Measurements from ENCODE around the gene VAT1.
A peak's percentile ranks its signal among the peaks of the same experiment; 100 is the strongest.
"Not testable (repeated sequence)": the region's sequence is repeated elsewhere in the genome, so short reads cannot be mapped to it uniquely, and the experiment has no call there.

Gene VAT1

GRCh38 chr17:43003542-43004172 lies 18.5 kb downstream of the VAT1 start:
- peak; percentile 37 for DNase-seq

- DNase-seq, result not testable (repeated sequence)
Measured at GRCh38 chr17:43000894-43001293, 21.3 kb downstream of the VAT1 start.

- DNase-seq, result no peak
Measured at GRCh38 chr17:42999003-42999525, 23.1 kb downstream of the VAT1 start.

GRCh38 chr17:42997984-42998938 lies 23.9 kb downstream of the VAT1 start, which contains the start of gene RPL27:
Gene RPL27, plus strand, starts transcription at chr17:42998419. Its CDS starts 332 bp downstream, at chr17:42998751.
- peak; percentile 99 for DNase-seq

- no peak for DNase-seq
Measured at GRCh38 chr17:42997390-42997983, 24.7 kb downstream of the VAT1 start.

- not testable (repeated sequence) for DNase-seq
Measured at GRCh38 chr17:42993913-42994312, 28.3 kb downstream of the VAT1 start.

- no peak for DNase-seq
Measured at GRCh38 chr17:42992872-42993271, 29.3 kb downstream of the VAT1 start.

GRCh38 chr17:42991471-42991870 lies 30.7 kb downstream of the VAT1 start:
- DNase-seq, result no peak

- no peak for DNase-seq
Measured at GRCh38 chr17:42989726-42990652, 32.2 kb downstream of the VAT1 start.

GRCh38 chr17:42989141-42989540 lies 33.0 kb downstream of the VAT1 start:
- DNase-seq, result no peak

GRCh38 chr17:42985225-42985624 lies 37.0 kb downstream of the VAT1 start:
- no peak for DNase-seq

- no peak for DNase-seq
Measured at GRCh38 chr17:42982266-42982665, 39.9 kb downstream of the VAT1 start.

- no peak for DNase-seq
Measured at GRCh38 chr17:42980766-42981397, 41.3 kb downstream of the VAT1 start.

GRCh38 chr17:42980274-42980765 lies 41.9 kb downstream of the VAT1 start, which contains the start of gene RUNDC1:
Gene RUNDC1, plus strand, starts transcription at chr17:42980565. Its CDS starts 12 bp downstream, at chr17:42980577.
- DNase-seq, result peak; percentile 38

- peak; percentile 80 for DNase-seq
Measured at GRCh38 chr17:42979511-42980273, 42.5 kb downstream of the VAT1 start, which contains the start of gene PTGES3L. Gene PTGES3L, minus strand, starts transcription at chr17:42980080. Its CDS starts 27 bp downstream, at chr17:42980053.

- DNase-seq, result not testable (repeated sequence)
Measured at GRCh38 chr17:42975701-42976100, 46.5 kb downstream of the VAT1 start.

GRCh38 chr17:42975265-42975664 lies 46.9 kb downstream of the VAT1 start:
- no peak for DNase-seq

GRCh38 chr17:42973323-42973722 lies 48.9 kb downstream of the VAT1 start:
- DNase-seq, result not testable (repeated sequence)

GRCh38 chr17:42971589-42971988 lies 50.6 kb downstream of the VAT1 start:
- no peak for DNase-seq

GRCh38 chr17:42969001-42969581 lies 53.1 kb downstream of the VAT1 start:
- DNase-seq, result no peak

Data from DMS 273 treated with DMSO at 0.1 percent for 48 hours (cell line).